PC-9 (cell line): ENCODE data around the gene ARRB1.

Experiments
- CTCF ChIP-seq: fragments of 200-600 bp; sonication (generic); conservative IDR thresholded peaks from 2 replicates; pipeline ENCODE4 v1.6.1; 2017; ENCODE audit warnings: mixed run types, antibody characterized with exemption, mild to moderate bottlenecking, moderate library complexity
- EZH2 ChIP-seq: fragments of 200-600 bp; sonication (generic); IDR thresholded peaks from 2 replicates; pipeline ENCODE4 v1.8.0; 2017; ENCODE audit warnings: antibody characterized with exemption, low read depth

- no peak for TF ChIP-seq CTCF
- TF ChIP-seq EZH2 = no peak
Measured at GRCh38 chr11:75305452-75305851, 46.0 kb downstream of the ARRB1 start.
